ENCODE results near the gene PTPN11. TPM values are rescaled to one million over a fixed set of nuclear protein-coding genes. Genes with fewer than 3 reads are reported as not detected.

The PTPN11 gene
- total and polyA plus RNA-seq, 7 donors, result 43.8 to 192 (median 172) TPM

GRCh38 chr12:112424126-112424525 is 5.4 kb downstream of the PTPN11 start:
- intact Hi-C loops (cut with DNase I), result no loop called here
- peaks cover 46% of the 10 kb centered on the region for H3K4me1 ChIP-seq

DNA sequence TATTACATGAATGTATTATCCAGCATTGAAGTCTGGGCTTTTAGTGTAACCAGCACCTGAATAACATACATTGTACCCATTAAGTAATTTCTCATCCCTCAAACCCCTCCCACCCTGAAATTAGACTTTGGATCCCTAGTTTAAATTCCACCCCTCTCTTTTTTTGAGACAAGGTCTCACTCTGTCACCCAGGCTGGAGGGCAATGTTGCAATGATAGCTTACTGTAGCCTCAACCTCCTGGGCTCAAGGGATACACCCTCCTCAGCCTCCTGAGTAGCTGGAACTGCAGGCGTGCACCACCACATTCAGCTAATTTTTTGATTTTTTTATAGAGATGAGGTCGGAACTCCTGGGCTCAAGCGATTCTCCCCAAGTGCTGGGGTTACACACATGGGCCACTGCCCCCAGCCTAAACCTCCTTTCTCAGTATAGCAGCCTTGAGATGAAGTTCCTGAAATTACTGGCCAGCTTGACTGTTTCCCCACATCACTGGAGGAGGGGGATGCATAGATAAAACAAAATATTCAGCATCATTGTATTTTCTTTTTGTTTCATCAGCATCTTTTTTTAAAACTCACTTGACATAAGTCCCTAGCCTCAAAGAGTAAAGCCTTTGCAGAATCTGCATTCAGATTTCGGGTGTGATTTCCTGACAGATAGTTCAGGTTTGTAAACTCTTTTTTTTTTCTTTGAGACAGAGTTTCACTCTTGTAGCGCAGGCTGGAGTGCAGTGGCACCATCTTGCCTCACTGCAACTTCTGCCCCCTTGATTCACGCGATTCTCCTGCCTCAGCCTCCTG is 7.0 kb downstream of the PTPN11 start:
- WGBS, 3 donors, result 94 to 95% (median 94%) methylated on average over 7 of the region's 7 CpGs
- DNase-seq (no peak), ATAC-seq (no peak)
- intact Hi-C loops (cut with DNase I), result no loop called here
- no peaks in the 10 kb centered on the region for H3K9me3 ChIP-seq
- no peak for TF ChIP-seq CTCF (IDR thresholded peaks at IDR 0.05)
- H3K4me1 ChIP-seq, result peaks cover 33% of the 10 kb centered on the region
- no peaks in the 10 kb centered on the region for H3K27me3 ChIP-seq (ENCODE audit: insufficient read depth in 3 of 3, low read length in 2 of 3)
- no peak overlapping the region for H3K27ac ChIP-seq
- H3K4me3 ChIP-seq, result no peak overlapping the region
- H3K36me3 ChIP-seq (ENCODE audit: insufficient read depth in 1 of 2, low read depth in 1 of 2), result no peaks in the 10 kb centered on the region

More at GRCh38 chr12:112424126-112424525, 5.4 kb downstream of the PTPN11 start:
- ATAC-seq, result peak in 3 of 4 donors; percentile 33 to 43 (median 43)
- TF ChIP-seq CTCF (IDR thresholded peaks at IDR 0.05), result no peak
- no peaks in the 10 kb centered on the region for H3K36me3 ChIP-seq (ENCODE audit: insufficient read depth in 1 of 2, low read depth in 1 of 2)
- no peaks in the 10 kb centered on the region for H3K9me3 ChIP-seq
- no peaks in the 10 kb centered on the region for H3K27me3 ChIP-seq (ENCODE audit: insufficient read depth in 3 of 3, low read length in 2 of 3)
- no peak overlapping the region for H3K4me3 ChIP-seq
- DNase-seq, result no peak
- WGBS, 3 donors, result 55 to 69% (median 55%) methylated on average over 3 of the region's 3 CpGs
- peak overlapping the region; percentile 79 for H3K27ac ChIP-seq

GRCh38 chr12:112427760-112428159 is 9.0 kb downstream of the PTPN11 start:
- H3K27me3 ChIP-seq (ENCODE audit: insufficient read depth in 3 of 3, low read length in 2 of 3), result no peaks in the 10 kb centered on the region
- no peak overlapping the region for H3K4me3 ChIP-seq
- H3K27ac ChIP-seq, result no peak overlapping the region
- no peak for ATAC-seq
- 93 to 100% (median 95%) methylated on average over 2 of the region's 2 CpGs for WGBS, 3 donors
- peaks cover 13% of the 10 kb centered on the region for H3K4me1 ChIP-seq
- no peak for DNase-seq
- no peak for TF ChIP-seq CTCF (IDR thresholded peaks at IDR 0.05)
- H3K9me3 ChIP-seq, result no peaks in the 10 kb centered on the region
- intact Hi-C loops (cut with DNase I), result no loop called here
- no peaks in the 10 kb centered on the region for H3K36me3 ChIP-seq (ENCODE audit: insufficient read depth in 1 of 2, low read depth in 1 of 2)

DNA sequence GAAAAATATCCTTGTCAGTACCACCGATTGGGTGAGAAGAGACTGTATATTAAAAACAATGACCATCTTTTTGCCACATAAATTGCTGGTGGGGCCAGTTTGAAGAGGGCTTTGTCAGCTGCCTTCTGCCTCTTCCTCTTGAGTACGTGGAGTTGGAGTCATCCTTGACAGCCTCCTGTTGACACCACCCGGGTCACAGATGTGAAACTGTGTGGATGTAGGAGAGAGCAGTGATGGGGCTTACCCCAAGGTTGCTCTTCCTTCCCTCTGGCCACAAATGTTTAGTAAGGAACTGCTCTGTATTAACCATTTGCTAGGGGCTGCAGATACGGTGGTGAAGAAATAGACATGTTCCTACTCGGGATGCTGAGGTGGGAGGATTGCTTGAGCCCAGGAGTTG is 12.2 kb downstream of the PTPN11 start:
- intact Hi-C loops (cut with DNase I), result no loop called here
- no peaks in the 10 kb centered on the region for H3K36me3 ChIP-seq (ENCODE audit: insufficient read depth in 1 of 2, low read depth in 1 of 2)
- no peak overlapping the region for H3K4me3 ChIP-seq
- no peaks in the 10 kb centered on the region for H3K4me1 ChIP-seq
- DNase-seq (no peak), ATAC-seq (peak in 1 of 4 donors; percentile 34)
- WGBS, 3 donors, result 76 to 88% (median 82%) methylated on average over 5 of the region's 5 CpGs
- no peaks in the 10 kb centered on the region for H3K27me3 ChIP-seq (ENCODE audit: insufficient read depth in 3 of 3, low read length in 2 of 3)
- H3K9me3 ChIP-seq, result no peaks in the 10 kb centered on the region
- H3K27ac ChIP-seq, result no peak overlapping the region
- TF ChIP-seq CTCF (IDR thresholded peaks at IDR 0.05), result no peak

Data from psoas muscle (tissue), 8 donors.